SU-DHL-6 (cell line): ENCODE measurements around the gene NRP1.

Source experiments
- EZH2phosphoT487 ChIP-seq: fragments of 200-600 bp; sonication (generic), shearing (Covaris generic); conservative IDR thresholded peaks from 2 replicates; pipeline ENCODE4 v1.6.1; 2018; ENCODE audit warnings: mild to moderate bottlenecking, antibody characterized with exemption, low read length, moderate library complexity, mixed read lengths
- TF ChIP-seq, protein P1 (sequence below): fragments of 200-600 bp; sonication (generic); IDR thresholded peaks from one replicate; pipeline ENCODE4 v1.5.1; 2017; ENCODE audit warnings: antibody characterized with exemption, mild to moderate bottlenecking, low read length, moderate library complexity; ENCODE audit not compliant: insufficient read depth, poor library complexity, severe bottlenecking

DNA sequence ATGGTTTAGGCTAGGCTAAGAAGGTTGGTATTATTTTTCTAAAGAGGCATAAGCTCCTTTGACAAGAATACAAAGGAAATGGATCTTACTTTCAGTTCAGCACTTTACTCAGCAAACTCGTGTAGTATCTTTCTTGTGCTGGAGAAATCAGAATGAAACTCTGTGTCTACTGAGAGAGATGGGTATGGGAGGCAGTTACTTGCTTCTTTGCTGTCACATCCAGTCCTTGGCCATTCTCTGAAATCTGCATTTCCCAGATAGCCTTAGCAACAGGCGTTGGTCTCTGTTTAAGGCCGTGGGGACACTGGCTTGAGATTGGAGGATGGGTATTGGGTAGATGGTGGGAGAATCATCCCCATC is 180.5 kb downstream of the NRP1 start:
- TF ChIP-seq, protein P1, sequence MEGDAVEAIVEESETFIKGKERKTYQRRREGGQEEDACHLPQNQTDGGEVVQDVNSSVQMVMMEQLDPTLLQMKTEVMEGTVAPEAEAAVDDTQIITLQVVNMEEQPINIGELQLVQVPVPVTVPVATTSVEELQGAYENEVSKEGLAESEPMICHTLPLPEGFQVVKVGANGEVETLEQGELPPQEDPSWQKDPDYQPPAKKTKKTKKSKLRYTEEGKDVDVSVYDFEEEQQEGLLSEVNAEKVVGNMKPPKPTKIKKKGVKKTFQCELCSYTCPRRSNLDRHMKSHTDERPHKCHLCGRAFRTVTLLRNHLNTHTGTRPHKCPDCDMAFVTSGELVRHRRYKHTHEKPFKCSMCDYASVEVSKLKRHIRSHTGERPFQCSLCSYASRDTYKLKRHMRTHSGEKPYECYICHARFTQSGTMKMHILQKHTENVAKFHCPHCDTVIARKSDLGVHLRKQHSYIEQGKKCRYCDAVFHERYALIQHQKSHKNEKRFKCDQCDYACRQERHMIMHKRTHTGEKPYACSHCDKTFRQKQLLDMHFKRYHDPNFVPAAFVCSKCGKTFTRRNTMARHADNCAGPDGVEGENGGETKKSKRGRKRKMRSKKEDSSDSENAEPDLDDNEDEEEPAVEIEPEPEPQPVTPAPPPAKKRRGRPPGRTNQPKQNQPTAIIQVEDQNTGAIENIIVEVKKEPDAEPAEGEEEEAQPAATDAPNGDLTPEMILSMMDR, result no peak
- no peak for TF ChIP-seq EZH2phosphoT487
